GM18909 (cell line): ENCODE results near the gene SAYSD1.
"Not testable (repeated sequence)": the region's sequence is repeated elsewhere in the genome, so short reads cannot be mapped to it uniquely, and the experiment has no call there.

Experiments used
- ATAC-seq: cut with Tn5 transposase; IDR thresholded peaks from one replicate; pipeline ENCODE4 v1.9.1; 2021; ENCODE audit warnings: mild to moderate bottlenecking; ENCODE audit not compliant: unreplicated experiment, poor library complexity

Gene SAYSD1, protein sequence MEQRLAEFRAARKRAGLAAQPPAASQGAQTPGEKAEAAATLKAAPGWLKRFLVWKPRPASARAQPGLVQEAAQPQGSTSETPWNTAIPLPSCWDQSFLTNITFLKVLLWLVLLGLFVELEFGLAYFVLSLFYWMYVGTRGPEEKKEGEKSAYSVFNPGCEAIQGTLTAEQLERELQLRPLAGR

DNA sequence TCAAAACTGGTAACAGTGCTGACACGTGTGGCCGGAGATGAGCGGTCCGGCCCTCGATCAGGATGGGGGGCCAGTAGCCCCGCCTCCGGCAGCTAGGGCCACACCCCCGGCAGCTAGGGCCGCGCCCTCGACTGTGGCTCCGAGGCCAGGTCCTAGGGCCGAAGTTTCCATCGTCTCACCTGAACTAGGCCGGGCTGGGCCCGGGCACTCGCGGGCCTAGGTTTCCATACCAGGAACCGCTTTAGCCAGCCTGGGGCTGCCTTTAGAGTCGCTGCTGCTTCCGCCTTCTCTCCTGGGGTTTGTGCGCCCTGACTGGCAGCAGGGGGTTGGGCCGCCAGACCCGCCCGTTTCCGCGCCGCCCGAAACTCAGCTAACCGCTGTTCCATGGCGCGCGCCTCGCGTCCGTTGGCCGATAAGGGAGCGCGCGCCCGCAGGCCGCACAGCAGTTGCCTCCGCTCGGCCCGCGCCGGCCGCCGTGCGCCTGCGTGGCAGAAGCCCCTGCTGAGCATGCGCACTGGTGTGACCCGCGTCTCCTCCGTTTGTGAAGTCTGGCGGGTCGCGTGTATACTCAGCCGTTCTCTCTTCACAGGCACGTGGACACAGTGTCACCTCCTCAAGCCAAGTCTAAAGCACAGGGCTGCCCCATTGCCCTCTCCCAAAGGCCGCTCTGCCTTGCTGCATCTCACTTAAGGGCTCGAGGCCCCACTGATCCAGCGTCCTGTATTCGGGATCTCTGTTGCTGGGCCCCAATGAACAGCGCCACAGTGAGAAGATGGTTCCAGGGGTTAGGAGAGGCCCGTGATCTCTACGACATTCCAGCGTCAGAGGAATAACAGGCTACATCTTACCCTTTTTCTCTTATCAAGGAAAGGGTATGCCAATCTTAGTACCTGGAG, at the start of gene SAYSD1:
SAYSD1 (minus strand) TSS at position 483 of the 896 bp plus-strand sequence; CDS start at position 386, 97 bp downstream.
- ATAC-seq = peak; percentile 95

- ATAC-seq = no peak
These were observed 42.5 kb upstream of the SAYSD1 start for GRCh38 chr6:39157511-39157910.

GRCh38 chr6:39156801-39157200, 41.8 kb upstream of the SAYSD1 start:
- no peak for ATAC-seq

- no peak for ATAC-seq
These were observed 39.7 kb upstream of the SAYSD1 start for GRCh38 chr6:39154705-39155104.

- no peak for ATAC-seq
These were observed 38.9 kb upstream of the SAYSD1 start for GRCh38 chr6:39153766-39154397.

DNA sequence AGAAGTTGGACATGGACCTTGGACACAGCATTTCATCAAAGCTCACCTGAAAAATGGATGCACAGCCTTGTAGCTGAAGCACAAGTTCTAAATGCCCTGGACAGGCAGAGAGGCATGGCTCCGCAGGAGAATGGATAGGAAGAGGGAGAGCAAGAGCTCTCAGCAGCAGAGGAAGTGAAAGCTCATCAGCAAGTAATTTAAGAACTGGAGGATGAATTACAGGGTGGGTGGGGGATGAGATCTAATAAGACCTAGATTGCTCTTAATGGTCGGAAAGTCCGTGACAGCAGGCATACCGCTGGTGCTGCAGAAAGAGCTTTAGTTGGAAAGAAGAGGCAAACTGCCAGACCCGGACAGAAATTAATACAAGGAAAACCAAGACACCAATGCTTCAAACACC, 37.3 kb upstream of the SAYSD1 start:
- ATAC-seq = no peak

DNA sequence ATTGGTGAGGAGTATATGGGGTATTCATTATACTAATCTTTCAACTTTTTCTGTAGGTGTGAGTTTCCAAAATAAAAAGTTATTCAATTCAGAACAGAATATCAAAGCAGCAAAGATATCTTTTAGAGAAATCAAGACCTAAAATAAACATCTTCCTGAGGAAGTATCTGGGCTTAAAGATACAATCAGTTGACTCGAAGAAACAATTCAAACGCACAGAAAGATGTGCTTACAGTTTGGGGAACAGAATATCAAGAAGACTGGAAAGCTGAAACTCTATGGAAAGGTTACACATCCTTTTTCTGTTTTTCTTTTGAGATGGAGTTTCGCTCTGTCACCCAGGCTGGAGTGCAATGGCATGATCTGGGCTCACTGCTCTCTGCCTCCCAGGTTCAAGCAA, 36.2 kb upstream of the SAYSD1 start:
- no peak for ATAC-seq

- no peak for ATAC-seq
These were observed 29.6 kb upstream of the SAYSD1 start for GRCh38 chr6:39144481-39145173.

DNA sequence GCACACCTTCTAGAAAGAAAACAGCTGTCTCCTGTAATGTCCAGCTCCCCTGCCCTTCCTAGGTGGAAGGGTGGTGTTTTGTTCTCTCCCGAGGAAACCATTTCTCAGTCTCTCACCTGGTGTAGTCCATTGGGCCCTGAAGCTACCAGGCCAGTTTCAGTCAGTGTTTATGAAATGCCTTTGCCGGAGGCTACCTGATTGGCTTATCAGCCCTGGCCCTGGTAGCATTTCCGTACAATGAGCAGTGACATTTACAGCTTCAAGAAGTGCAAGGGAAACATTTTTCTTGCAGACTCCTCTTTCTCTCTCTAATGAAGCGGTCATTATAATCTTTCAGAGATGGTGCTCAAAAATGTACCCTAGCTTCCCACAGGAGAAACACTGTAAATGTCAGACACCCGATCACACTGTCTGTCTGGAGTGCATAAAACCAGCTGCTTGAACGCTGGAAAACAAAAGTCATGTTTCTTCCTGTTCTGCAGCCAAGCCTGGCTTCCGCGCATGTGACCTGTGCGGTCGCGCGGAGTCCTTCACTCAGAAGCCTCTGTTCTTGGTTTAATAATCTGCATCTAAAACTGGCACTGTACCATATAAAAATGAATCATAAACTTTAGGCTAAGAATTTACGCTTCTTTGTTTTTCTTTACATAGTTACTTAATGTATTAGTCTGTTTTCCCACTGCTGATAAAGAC, 28.4 kb upstream of the SAYSD1 start:
- ATAC-seq = no peak

DNA sequence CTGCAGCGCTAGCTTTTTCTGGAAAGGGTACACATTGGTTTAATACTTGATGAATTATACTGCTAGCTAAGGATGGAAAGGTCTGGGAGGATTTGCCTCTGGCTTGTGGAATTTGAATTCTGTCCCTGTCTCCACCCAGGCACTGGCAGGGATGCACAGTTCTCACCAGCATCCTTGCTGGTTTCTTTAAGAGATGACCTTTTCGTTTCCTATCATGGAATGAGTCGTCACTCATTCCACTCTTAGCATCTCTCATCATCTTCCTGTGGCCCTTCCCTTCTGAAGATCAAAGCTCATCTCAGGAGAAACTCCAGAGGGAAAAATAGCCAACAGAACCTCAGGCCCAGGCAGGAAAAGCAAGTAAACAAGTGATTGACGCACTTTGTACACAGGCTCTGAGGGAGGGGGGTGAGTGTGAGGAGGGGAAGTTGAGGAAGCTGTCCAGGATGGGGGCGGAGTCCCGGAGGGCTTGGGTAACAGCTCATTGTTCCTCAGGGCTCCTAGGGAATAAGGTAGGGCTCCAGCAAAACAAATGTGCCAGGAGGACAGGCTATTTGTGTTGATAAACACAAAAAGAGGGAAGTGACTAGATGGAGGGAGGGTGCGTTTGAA, 25.7 kb upstream of the SAYSD1 start:
- ATAC-seq = no peak

- no peak for ATAC-seq
These were observed 22.3 kb upstream of the SAYSD1 start for GRCh38 chr6:39137245-39137644.

- ATAC-seq = not testable (repeated sequence)
These were observed 21.2 kb upstream of the SAYSD1 start for GRCh38 chr6:39136207-39136606.

- ATAC-seq = not testable (repeated sequence)
These were observed 19.8 kb upstream of the SAYSD1 start for GRCh38 chr6:39134761-39135160.

DNA sequence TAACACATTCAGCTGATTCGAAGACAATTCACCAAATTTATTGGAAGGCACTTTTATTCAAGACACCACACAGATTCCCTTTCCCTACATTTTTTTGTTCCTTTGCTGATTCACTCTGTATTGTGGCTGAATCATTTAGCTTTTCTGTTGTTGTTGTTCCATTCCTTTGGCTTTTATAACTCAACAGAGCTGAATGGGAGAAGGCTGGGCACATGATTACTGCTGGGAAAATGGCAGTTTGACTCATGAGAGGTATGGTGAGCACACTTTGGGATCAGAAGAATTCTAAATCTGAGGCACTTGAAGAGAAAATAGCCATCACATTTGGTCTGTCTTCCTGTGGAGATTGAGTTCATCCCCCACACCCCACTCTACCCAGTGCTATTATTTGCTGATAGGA, 15.7 kb upstream of the SAYSD1 start:
- no peak for ATAC-seq

DNA sequence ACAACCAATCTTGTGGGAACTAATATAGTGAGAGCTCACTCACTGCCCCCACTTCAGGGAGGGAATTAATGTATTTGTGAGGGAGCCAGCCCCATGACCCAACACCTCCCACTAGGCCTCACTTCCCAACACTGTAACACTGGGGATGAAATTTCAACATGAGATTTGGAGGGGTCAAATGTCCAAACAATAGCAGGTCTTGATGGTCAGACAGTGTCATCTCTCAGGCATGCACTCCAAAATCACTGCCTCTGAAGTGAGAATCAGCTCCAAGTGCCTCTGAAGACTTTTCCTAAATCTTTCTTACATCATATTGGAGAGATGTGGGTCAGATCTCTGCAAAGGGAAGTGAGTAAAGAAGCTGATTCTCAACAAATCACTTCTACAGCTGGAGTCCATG, 13.8 kb upstream of the SAYSD1 start:
- no peak for ATAC-seq

- ATAC-seq = no peak
These were observed 13.1 kb upstream of the SAYSD1 start for GRCh38 chr6:39128106-39128505.

DNA sequence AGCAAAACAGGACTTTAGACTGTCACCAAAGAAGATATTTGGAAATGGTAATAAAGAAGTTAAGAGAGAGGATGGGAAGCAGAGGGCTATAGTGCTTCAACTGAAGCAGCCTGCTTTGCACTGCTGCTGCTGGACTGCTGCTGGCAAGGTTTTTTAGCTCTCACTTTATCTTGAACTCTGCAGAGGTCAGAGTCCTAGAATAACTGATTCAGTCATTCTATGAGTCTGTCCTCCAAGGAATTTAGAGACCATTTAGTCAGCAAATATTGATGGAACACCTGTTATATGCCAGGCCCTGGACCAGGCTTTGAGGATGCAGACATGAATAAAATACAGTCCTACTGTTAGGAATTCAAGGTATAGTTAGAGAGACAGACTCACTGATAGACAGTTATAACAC, 9.1 kb upstream of the SAYSD1 start:
- ATAC-seq = no peak

- ATAC-seq = no peak
These were observed 3.9 kb upstream of the SAYSD1 start for GRCh38 chr6:39118921-39119320.

DNA sequence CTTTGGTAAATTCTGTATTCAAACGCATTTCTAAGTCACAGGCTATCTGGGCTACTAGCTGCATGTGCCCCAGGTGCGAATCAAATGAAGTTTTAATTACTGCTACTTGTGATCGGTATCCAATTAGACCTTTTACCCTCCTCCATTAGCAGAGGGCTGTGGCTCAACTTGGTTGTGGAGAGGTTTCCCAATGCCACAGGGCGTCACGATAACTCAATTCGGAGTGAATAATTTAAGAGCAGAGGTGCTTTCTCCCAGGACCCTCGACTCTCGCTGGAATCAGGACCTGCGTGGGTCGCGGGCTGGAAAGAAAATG, 640 bp downstream of the SAYSD1 start:
- ATAC-seq = peak; percentile 14

DNA sequence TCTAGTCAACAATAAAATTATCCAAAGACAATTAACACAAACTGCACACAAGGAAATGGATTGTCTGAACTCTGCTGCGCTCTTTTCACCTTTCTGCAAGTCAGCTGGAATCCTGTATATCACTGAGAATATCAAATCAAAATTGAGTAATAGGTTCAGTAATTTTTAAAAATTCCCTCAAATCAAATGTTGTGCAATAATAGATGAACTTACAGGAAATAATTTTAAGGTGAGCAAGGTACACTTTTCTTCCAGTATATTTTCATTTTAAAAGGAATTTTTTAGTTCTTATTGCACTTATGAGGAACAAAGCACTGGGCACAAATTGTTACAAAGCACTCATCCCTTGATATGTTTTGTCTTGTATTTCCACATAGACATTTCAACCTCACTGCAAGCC, 1.2 kb downstream of the SAYSD1 start:
- ATAC-seq = no peak
